CD4-positive, alpha-beta T cell (primary cell): ENCODE measurements around the gene WWOX. TPM values are rescaled to one million over a fixed set of nuclear protein-coding genes. Genes with fewer than 3 reads are reported as not detected.

Experiments
- ATAC-seq: fragments of 200-7000 bp; cut with Tn5 transposase; one replicate; pipeline ENCODE4 v1.10.0; 2022; ENCODE audit warnings: mild to moderate bottlenecking; ENCODE audit not compliant: poor library complexity
- CTCF ChIA-PET: fragments of 350-600 bp; sonication (Branson Sonifier 250); formaldehyde crosslinking; loops from one replicate; lab custom pipeline; 2021; ENCODE audit warnings: antibody characterized with exemption, inconsistent platforms; lab: Charles Lee
- POLR2A ChIA-PET: fragments of 350-600 bp; sonication (Branson Sonifier 250); formaldehyde crosslinking; loops from one replicate; lab custom pipeline; 2021; ENCODE audit warnings: antibody characterized with exemption, inconsistent platforms; lab: Charles Lee
- DNase-seq, 14 experiments: peaks; one replicate each; pipeline ENCODE4 v3.0.0-alpha.2; 2013 to 2020; ENCODE audit warnings: mixed read lengths in 2 of 14
- H3K27ac ChIP-seq, 2 donors: one replicate each; pipeline versions ENCODE4 v1.5.1 to v1.7.0; 2013; ENCODE audit warnings: low read length in 2 of 2, low read depth in 1 of 2, mild to moderate bottlenecking in 1 of 2
- H3K27me3 ChIP-seq, 2 experiments: 1 replicate in 1 of 2; 2 replicates in 1 of 2; pipeline versions ENCODE4 v1.6.1 to v1.7.0; 2013; ENCODE audit warnings: low read length in 2 of 2, control low read depth in 1 of 2, mild to moderate bottlenecking in 1 of 2, moderate library complexity in 1 of 2; ENCODE audit not compliant: insufficient read depth in 2 of 2, control insufficient read depth in 1 of 2
- H3K36me3 ChIP-seq: one replicate; pipeline ENCODE4 v1.6.1; 2013; ENCODE audit warnings: low read length, control low read depth; ENCODE audit not compliant: insufficient read depth
- H3K4me1 ChIP-seq: one replicate; pipeline ENCODE4 v1.6.1; 2013; ENCODE audit warnings: low read length, control low read depth; ENCODE audit not compliant: insufficient read depth
- H3K4me3 ChIP-seq: one replicate; pipeline ENCODE4 v1.5.1; 2013; ENCODE audit warnings: mild to moderate bottlenecking, low read length, moderate library complexity
- H3K9me3 ChIP-seq, 2 experiments: 1 replicate in 1 of 2; 2 replicates in 1 of 2; pipeline versions ENCODE4 v1.6.1 to v1.7.0; 2013; ENCODE audit warnings: low read length in 2 of 2, mild to moderate bottlenecking in 2 of 2, control low read depth in 1 of 2, moderate library complexity in 1 of 2; ENCODE audit not compliant: control insufficient read depth in 1 of 2, insufficient read depth in 1 of 2
- H3K27ac Mint-ChIP-seq: one replicate; pipeline ENCODE4 v1.8.0; 2020; ENCODE audit warnings: mixed read lengths
- H3K27me3 Mint-ChIP-seq: one replicate; pipeline ENCODE4 v1.8.0; 2021; ENCODE audit warnings: mixed read lengths
- H3K36me3 Mint-ChIP-seq: one replicate; pipeline ENCODE4 v1.8.0; 2021; ENCODE audit warnings: low read depth, mixed read lengths
- H3K4me1 Mint-ChIP-seq: one replicate; pipeline ENCODE4 v1.8.0; 2021; ENCODE audit warnings: low read depth, mixed read lengths
- H3K4me3 Mint-ChIP-seq: one replicate; pipeline ENCODE4 v1.8.0; 2020; ENCODE audit warnings: mild to moderate bottlenecking, mixed read lengths
- H3K9me3 Mint-ChIP-seq: one replicate; pipeline ENCODE4 v1.8.0; 2020; ENCODE audit warnings: mixed read lengths
- intact Hi-C, 2 experiments: fragments of 100-400 bp; cut with DNase I in 1 of 2; cut with micrococcal nuclease in 1 of 2; formaldehyde crosslinking; loops; one replicate each; pipeline versions ENCODE4 v1.15.1 to v1.9.0; 2023 to 2025; cut with DNase I, micrococcal nuclease
- total RNA-seq, 174 experiments: library from RNA in 2 of 174; stranded (reverse) in 2 of 174; gene quantifications; one replicate each; pipeline ENCODE4 v1.2.3 and lab custom pipeline; 2021 to 2026
- TF ChIP-seq, protein P1 (sequence below): fragments of 200-600 bp; IDR thresholded peaks from one replicate; pipeline ENCODE4 v1.8.0; 2022; ENCODE audit warnings: antibody characterized with exemption, mild to moderate bottlenecking

Gene WWOX
- total RNA-seq, 2 experiments from 2014 or later: 19.3 to 21.7 TPM

DNA sequence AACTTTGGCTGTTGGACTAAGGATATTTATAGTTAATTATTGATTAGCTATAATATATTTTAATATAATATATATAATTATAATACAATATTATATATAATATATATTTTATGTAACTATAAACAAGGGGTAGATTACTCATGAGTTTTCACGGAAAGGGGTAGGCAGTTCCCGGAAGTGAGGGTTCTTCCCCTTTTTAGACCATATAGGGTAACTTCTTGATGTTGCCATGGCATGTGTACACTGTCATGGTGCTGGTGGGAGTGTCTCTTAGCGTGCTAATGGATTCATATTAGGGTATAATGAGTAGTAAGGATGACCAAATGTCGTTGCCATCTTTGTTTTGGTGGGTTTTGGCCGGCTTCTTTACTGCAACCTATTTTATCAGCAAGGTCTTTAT lies 315.6 kb downstream of the WWOX start:
- H3K9me3 Mint-ChIP-seq: peaks cover 22% of the 10 kb centered on the region
- Histone ChIP-seq H3K36me3 (no peaks in the 10 kb centered on the region), H3K4me1 (no peaks in the 10 kb centered on the region), H3K9me3 (peaks cover 5 to 8% of the 10 kb centered on the region in 2 experiments), H3K4me3 (no peak overlapping the region), H3K27ac (no peak overlapping the region), H3K27me3 (no peaks in the 10 kb centered on the region)
- H3K4me3 Mint-ChIP-seq: no peak overlapping the region
- intact Hi-C loops: no loop called here
- no peaks in the 10 kb centered on the region for H3K27me3 Mint-ChIP-seq
- H3K27ac Mint-ChIP-seq: no peak overlapping the region
- ATAC-seq: no peak
- peaks cover 28% of the 10 kb centered on the region for H3K36me3 Mint-ChIP-seq
- H3K4me1 Mint-ChIP-seq: no peaks in the 10 kb centered on the region
- POLR2A ChIA-PET: no interaction called here
- CTCF ChIA-PET: no interaction called here
- TF ChIP-seq, protein P1, sequence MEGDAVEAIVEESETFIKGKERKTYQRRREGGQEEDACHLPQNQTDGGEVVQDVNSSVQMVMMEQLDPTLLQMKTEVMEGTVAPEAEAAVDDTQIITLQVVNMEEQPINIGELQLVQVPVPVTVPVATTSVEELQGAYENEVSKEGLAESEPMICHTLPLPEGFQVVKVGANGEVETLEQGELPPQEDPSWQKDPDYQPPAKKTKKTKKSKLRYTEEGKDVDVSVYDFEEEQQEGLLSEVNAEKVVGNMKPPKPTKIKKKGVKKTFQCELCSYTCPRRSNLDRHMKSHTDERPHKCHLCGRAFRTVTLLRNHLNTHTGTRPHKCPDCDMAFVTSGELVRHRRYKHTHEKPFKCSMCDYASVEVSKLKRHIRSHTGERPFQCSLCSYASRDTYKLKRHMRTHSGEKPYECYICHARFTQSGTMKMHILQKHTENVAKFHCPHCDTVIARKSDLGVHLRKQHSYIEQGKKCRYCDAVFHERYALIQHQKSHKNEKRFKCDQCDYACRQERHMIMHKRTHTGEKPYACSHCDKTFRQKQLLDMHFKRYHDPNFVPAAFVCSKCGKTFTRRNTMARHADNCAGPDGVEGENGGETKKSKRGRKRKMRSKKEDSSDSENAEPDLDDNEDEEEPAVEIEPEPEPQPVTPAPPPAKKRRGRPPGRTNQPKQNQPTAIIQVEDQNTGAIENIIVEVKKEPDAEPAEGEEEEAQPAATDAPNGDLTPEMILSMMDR: no peak
- no peak for DNase-seq

DNA sequence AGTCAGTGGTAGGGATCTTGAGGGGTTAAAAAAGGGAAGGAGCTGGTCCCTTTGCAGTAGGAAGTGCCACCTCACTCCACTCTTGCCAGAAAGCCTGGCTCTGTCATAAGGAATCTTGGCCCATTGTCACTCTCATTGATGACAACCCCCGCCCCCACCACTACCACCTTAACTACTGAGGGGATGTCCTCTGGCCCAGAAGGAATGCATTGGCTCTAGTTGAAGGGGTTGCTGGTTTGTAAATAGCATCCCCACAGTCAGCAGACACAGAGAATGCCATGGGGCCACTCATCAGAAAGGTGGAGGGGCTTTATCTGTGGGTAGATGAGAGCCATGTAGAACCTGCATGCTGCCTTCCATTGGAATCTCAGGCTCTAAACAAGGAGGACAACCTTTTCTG lies 316.2 kb downstream of the WWOX start:
- Histone ChIP-seq H3K36me3 (no peaks in the 10 kb centered on the region), H3K27ac (no peak overlapping the region), H3K9me3 (peaks cover 5 to 8% of the 10 kb centered on the region in 2 experiments), H3K27me3 (no peaks in the 10 kb centered on the region), H3K4me1 (no peaks in the 10 kb centered on the region), H3K4me3 (no peak overlapping the region)
- TF ChIP-seq, protein P1: no peak
- Mint-ChIP-seq H3K4me3 (no peak overlapping the region), H3K4me1 (no peaks in the 10 kb centered on the region), H3K36me3 (peaks cover 23% of the 10 kb centered on the region), H3K27ac (no peak overlapping the region), H3K27me3 (no peaks in the 10 kb centered on the region), H3K9me3 (peaks cover 19% of the 10 kb centered on the region)
- intact Hi-C loops: no loop called here
- DNase-seq (no peak), ATAC-seq (no peak)
- POLR2A ChIA-PET: no interaction called here
- CTCF ChIA-PET: no interaction called here

DNA sequence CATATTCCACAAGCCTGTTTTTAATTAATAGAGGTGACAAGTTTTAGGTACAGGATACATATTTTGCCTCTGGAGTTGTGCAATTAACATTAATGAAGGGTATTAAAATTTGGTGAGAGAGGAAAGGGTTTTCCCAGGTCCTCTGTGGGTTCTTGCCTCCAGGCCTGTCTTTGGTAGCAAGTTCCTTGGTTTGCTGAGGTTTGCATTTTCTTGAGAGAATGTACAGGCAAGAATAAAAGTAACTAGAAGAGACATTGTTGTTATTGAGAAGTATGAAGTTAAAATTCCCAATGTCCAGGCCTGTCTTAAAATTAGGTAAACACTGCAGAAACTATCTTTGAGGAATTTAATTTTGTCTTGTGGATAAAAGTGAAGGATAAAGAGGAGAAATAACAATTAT lies 316.9 kb downstream of the WWOX start:
- DNase-seq: no peak
- H3K9me3 ChIP-seq: peaks cover 4 to 8% of the 10 kb centered on the region in 2 experiments
- ATAC-seq: no peak
- H3K36me3 ChIP-seq: no peaks in the 10 kb centered on the region
- POLR2A ChIA-PET: no interaction called here
- Mint-ChIP-seq H3K4me1 (no peaks in the 10 kb centered on the region), H3K4me3 (no peak overlapping the region), H3K9me3 (peaks cover 18% of the 10 kb centered on the region), H3K36me3 (peaks cover 17% of the 10 kb centered on the region), H3K27me3 (no peaks in the 10 kb centered on the region), H3K27ac (no peak overlapping the region)
- no peak overlapping the region for H3K27ac ChIP-seq
- H3K27me3 ChIP-seq: no peaks in the 10 kb centered on the region
- CTCF ChIA-PET: interaction anchor here (0.8 kb wide), 1 partner anchor 13 kb away, joined by 3 read pairs; no protein-coding TSS in a partner anchor
- TF ChIP-seq, protein P1: no peak
- intact Hi-C loops: no loop called here
- H3K4me1 ChIP-seq: no peaks in the 10 kb centered on the region
- no peak overlapping the region for H3K4me3 ChIP-seq
